Stimulated activated CD8-positive, alpha-beta memory T cell treated with anti-CD3 and anti-CD28 coated beads, Interleukin-7, amount 100 ng/mL, for 4 hours (primary cell): Measurements from ENCODE around the gene FMOD.
A peak's percentile ranks its signal among the peaks of the same experiment; 100 is the strongest.

ENCODE experiments used
- DNase-seq, 2 donors: peaks; one replicate each; pipeline ENCODE4 v3.0.0-alpha.2; 2020; ENCODE audit warnings: low read depth in 2 of 2

The FMOD gene

DNA sequence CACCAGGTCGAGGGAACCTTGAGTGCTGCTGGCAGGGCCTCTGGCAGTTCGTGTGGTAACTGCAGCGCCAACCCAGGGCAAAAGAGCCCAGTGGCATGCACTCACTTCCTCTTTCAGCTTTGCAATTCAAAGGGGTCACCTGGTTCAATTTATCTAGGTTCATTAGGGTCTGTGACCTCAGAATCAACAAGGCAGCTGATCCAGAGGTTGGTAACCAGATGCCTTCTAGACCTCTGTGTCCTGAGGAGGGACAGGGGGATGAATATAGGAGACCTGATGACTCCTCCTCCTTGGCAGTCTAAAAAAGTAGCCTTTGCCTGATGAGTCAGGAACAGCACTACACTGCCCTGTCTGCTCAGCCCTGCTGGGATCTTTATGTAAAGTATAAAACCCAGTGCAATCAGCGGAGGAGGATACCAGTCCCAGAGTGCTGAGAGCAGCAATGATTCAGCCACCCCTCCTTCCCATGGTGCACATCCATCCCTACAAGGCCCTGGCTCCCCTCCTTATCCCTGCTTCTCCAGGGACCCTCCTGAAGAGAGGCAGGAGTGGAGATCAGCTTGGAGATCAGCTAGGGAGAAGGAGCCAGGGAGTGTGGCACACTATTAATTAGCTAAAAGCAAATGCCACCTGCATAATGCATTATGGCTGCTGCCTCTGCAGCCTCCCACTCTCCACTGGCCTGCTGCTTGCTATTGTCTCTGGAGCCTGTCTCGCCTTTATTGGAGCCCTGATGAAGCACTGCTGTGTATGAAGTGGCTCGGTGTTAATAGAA lies 11.2 kb upstream of the FMOD start:
- DNase-seq = no peak

GRCh38 chr1:203360547-203361185 lies 9.7 kb upstream of the FMOD start:
- DNase-seq = no peak

- no peak for DNase-seq
These were observed 8.2 kb upstream of the FMOD start for GRCh38 chr1:203359010-203359571.

GRCh38 chr1:203354246-203354645 lies 3.3 kb upstream of the FMOD start:
- DNase-seq = no peak

DNA sequence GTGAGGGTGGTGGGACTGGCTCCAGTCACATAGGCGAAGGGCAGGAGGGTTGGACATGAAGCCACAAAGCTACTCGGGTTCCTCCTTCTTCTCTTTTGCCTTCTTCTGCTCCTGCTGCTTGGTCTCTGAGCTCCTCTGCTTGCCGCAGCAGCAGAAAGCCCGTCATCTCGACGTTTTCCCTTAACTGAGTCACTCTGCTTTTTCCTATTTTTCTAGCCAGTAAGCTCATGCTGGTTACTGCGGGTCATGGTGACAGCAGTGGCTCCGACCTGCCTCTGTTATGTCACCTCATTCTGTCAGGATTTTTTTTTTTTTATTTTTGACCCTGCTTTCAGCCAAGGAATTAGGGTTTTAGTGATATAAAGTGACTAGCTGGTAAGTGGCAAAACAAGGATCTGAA lies 2.6 kb upstream of the FMOD start:
- DNase-seq = no peak

DNA sequence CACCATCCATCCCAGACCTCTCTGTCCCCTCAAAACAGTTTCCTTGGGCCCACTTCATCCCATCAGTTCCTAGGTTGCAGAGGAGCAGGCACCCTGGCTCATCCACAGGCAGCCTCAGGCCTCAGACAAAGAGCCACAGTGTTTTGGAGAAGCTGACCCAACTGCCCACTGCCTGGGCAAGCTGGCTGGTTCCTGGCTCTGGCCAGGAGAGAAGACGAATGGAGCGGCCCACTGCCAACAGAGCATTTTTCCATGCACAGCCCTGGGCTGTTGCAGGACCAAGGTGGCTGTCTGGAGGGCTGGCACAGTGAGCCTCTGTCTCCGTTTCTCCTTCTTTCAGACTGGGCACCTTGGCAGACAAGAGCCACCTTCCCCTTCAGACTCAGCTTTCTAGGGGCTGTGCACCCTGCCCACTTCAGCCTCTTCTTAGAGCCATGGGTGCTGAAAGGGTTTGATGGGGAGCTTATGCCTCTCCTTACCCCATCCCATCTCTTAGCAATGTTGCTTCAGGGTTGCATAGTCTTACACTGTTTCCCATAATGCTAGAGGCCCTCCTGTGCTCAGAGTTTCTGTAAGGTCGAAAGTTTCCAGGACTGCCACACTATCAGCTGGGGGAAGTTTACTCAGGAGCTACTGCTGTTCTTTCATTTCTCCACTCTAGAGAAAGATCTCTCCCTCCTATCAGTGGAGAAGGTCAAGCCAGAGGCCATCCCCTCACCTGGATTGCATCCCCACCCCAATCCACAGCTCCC lies 973 bp downstream of the FMOD start:
- DNase-seq = no peak

DNA sequence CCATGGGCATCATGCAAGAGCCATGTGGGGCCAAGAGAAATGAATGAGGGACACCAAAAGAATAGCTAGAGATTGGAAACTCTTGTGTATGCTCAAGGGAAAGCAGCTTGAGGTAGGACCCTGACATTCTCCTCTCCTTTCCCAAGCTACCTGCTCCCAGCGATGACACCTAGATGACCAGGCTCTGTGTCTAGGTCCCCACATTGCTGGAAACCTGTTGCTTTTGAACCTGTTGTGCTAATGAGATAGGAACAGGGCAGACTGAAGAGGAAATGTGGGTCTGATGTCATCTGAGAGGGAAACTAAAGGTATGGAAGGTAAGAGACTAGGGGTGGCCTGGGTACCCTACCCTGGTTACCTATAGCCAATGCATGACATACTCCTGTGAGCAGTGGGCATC lies 1.8 kb downstream of the FMOD start:
- no peak for DNase-seq

DNA sequence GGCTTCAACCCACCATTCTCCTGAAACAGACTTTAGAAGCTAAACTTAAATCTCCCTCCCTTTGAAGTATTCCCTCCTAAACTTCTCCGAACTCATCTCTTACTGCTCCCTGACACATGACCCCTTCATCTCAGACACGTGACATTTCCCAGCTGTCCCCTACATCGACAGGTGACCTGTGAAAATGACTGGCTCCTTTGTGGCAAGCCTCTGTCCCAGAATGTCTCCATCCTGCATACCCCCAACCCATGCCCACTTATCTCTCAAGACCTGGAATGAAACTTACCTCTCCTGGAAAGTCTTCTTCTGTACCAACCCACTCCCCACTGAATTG lies 4.2 kb downstream of the FMOD start:
- no peak for DNase-seq

- no peak for DNase-seq
These were observed 4.7 kb downstream of the FMOD start for GRCh38 chr1:203346060-203346768.

DNA sequence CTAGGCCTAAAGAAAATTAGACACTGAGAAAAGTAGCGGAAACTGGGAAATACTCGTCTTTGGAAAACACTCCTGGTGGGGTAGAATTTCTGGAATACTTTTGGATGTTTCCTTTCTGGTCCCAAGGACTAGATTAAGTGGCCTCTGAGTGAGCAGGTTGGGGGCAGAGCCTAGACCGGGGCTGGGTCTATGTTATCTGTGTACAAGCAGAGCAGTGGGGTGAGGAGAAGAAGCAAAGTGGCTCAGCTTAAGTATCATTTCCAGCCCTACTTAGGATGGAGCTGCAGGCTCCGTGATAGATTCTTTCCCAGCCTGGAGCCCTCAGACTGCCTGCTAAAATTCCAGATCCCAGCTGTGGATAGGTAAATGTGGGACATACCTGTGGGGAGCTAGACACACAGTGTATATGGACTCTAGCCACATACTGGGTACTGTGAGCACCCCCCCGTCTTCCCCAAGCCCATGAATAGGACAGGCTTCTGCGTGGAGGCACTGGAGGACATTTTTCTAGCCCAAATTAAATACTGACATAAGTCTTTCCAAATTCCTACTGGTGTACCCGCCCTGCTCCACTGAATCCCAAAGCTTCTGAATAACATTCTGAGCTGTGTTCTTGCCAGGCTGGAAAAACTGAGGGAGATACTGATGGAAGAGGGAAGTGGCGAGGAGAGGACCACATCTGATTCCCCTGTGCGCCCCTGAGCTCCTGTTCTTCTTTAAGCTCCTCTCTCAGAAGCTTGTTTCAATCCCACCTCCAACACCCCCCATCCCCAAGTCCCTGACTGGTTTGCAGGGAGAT lies 6.8 kb downstream of the FMOD start:
- no peak for DNase-seq

DNA sequence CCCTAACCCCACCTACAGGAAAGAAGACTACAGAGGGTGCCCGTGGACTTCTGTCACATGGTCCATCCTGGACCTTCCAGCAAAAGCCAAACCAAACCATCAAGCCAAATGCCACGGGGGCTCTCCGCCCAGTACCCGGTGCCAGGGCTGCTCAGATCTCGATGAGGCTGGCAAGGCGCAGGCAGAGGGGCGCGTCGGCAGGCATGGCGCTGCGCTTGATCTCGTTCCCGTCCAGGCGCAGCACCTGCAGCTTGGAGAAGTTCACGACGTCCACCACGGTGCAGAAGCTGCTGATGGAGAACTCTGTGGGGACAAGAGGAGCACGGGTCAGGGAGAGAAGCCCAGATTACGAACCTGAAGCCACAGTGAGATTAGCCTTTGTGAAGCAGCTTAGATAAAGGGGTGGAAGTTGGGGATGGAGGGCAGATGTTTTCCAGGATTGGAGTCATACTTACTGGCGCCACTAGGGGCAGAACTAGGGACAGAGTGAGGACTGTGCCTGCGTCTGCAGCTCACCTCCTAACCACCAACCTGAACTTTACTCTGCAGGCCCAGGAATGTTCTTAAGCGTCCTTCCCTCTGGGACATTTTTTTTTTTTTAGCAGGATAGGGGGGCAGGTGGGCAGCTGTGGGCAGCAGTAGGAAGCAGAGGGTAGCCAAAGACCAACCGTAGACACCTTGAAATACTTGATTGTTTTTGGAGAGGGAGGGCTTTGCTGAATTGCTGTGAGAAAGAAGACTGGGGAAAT lies 8.6 kb downstream of the FMOD start:
- DNase-seq = peak in 1 of 2 donors; percentile 10

GRCh38 chr1:203340112-203340790 lies 10.7 kb downstream of the FMOD start:
- DNase-seq = peak in 1 of 2 donors; percentile 26

- peak; percentile 35 to 36 for DNase-seq
These were observed 12.4 kb downstream of the FMOD start for GRCh38 chr1:203338335-203339036.

DNA sequence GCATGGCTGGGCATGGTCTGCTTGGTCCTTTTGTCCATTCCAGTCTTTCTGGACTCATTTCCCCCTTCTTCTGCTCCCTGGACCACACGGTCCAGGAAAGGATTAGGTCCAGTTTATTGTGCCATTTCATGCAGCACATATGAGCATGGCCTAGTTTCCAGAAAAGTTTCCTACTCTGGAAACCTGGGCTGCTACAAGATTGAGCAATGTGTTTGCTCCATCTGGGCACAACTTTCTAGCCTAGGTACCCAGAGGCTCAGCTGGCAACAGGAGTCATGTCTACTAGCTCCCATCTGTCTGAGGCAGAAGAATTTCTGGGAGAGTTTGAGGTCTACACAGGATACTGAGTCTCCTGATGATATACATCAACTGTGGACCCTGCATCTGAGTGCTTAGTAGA lies 14.8 kb downstream of the FMOD start:
- no peak for DNase-seq

GRCh38 chr1:203335503-203335902 lies 15.4 kb downstream of the FMOD start:
- no peak for DNase-seq

GRCh38 chr1:203331224-203331623 lies 19.7 kb downstream of the FMOD start:
- no peak for DNase-seq

DNA sequence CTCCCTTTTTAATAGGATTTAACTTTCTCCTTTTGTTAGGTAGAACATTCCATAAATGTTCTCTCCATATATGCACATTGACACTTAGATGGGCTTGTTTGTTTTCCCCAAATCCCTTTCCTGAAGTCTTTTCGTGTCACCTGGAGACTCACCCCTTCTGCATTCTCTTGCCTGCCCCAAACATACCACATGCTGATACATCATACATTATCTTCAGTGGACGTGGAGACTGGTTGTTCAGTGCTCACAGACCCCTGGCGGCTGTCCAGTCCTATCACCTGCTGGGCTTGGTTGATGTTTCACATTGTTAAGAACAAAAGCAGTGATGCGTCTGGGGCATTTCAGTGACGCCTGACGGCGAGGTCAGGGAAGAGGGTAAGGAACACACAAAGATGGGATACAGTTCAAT lies 22.2 kb downstream of the FMOD start:
- DNase-seq = no peak

DNA sequence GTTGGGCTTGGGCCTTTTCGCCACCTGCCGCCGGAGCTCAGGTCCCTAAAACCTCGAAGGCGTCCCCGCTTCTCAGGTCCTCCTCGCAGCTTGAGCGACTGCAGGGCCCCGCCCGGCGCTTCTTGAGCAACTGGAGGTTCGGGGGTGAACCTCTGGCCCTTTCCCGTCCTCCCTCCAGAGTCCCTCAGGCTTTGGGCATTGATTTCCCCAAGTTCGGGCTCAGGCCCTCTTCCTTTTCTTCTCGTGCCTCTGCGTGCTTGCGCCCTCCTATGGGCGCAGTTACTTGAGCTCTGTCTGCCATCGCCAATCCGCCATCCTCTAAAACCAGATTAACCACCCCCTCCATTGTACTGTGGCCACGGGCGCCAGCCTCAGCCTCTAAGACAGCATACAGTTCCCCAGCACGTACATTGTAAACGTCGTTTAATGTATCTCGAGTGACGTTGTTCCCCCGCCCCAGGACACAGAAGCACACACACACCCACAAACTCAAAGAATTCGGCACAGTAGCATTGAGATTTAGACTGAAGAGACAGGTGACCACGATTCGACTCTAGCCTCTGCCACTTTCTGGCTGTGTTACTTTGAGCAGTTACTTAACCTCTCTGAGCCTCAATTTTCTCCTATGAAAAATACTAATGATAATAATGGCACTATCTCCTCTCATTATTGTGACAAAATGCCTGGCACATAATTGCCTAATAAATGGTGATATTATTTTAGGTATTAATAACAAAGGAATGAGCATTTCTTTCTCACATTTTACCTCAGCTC lies 23.1 kb downstream of the FMOD start:
- peak in 1 of 2 donors; percentile 55 for DNase-seq
